OCI-LY7 (cell line): ENCODE results near the gene TRPC6. TPM values are rescaled to one million over a fixed set of nuclear protein-coding genes. Genes with fewer than 3 reads are reported as not detected.

Source experiments
- BruUV-seq: library from RNA; stranded (reverse); fragments of 400-500 nt; replicated peaks from 2 replicates; lab custom pipeline; 2021; lab: Mats Ljungman, UMichigan
- CTCF ChIA-PET: fragments of 300-600 bp; sonication (Branson Sonifier 250); formaldehyde crosslinking; loops from one replicate; lab custom pipeline; 2022; ENCODE audit warnings: antibody characterized with exemption; ENCODE audit not compliant: unreplicated experiment; lab: Charles Lee
- POLR2A ChIA-PET: fragments of 300-600 bp; sonication (Branson Sonifier 250); formaldehyde crosslinking; loops from one replicate; lab custom pipeline; 2022; ENCODE audit warnings: antibody characterized with exemption; lab: Charles Lee
- DNase-seq: peaks from one replicate; pipeline ENCODE4 v3.0.0-alpha.2; 2015; ENCODE audit warnings: low spot score
- H2AFZ ChIP-seq: fragments of 200-600 bp; sonication (generic), shearing (Covaris generic); 2 replicates; pipeline ENCODE4 v1.6.1; 2014; ENCODE audit warnings: mild to moderate bottlenecking, antibody characterized with exemption, low read length, moderate library complexity
- H3K27ac ChIP-seq: fragments of 200-600 bp; sonication (generic); 2 replicates; pipeline ENCODE4 v1.5.1; 2014; ENCODE audit warnings: mixed run types, low read depth, mild to moderate bottlenecking, moderate library complexity, low read length, inconsistent platforms; ENCODE audit not compliant: poor library complexity, severe bottlenecking
- H3K36me3 ChIP-seq: fragments of 200-600 bp; sonication (generic); 2 replicates; pipeline ENCODE4 v1.6.1; 2014; ENCODE audit warnings: mild to moderate bottlenecking, antibody characterized with exemption, low read length, moderate library complexity, mixed read lengths; ENCODE audit not compliant: insufficient read depth
- H3K4me1 ChIP-seq: fragments of 200-600 bp; sonication (generic); 2 replicates; pipeline ENCODE4 v1.5.1; 2014; ENCODE audit warnings: mild to moderate bottlenecking, low read length; ENCODE audit not compliant: insufficient read depth, poor library complexity, severe bottlenecking
- H3K4me2 ChIP-seq: fragments of 200-600 bp; sonication (generic); 2 replicates; pipeline ENCODE4 v1.6.1; 2014; ENCODE audit warnings: mild to moderate bottlenecking, low read length
- H3K4me3 ChIP-seq: fragments of 200-600 bp; sonication (generic); 2 replicates; pipeline ENCODE4 v1.5.1; 2014; ENCODE audit warnings: mild to moderate bottlenecking, low read depth, low read length; ENCODE audit not compliant: poor library complexity, severe bottlenecking
- H3K79me2 ChIP-seq: fragments of 200-600 bp; sonication (generic); 2 replicates; pipeline ENCODE4 v1.6.1; 2016; ENCODE audit warnings: low read depth, mild to moderate bottlenecking, low read length, moderate library complexity, mixed read lengths; ENCODE audit not compliant: insufficient read depth
- H3K9me2 ChIP-seq: fragments of 200-600 bp; sonication (generic); 2 replicates; pipeline ENCODE4 v1.6.1; 2016; ENCODE audit warnings: mild to moderate bottlenecking, low read length, mixed read lengths; ENCODE audit not compliant: insufficient read depth
- H3K9me3 ChIP-seq: fragments of 200-600 bp; sonication (generic); 2 replicates; pipeline ENCODE4 v1.6.1; 2014; ENCODE audit warnings: mild to moderate bottlenecking, mixed run types, low read length, mixed read lengths
- H4K20me1 ChIP-seq: fragments of 200-600 bp; sonication (generic); 2 replicates; pipeline ENCODE4 v1.6.1; 2014; ENCODE audit warnings: mild to moderate bottlenecking, antibody characterized with exemption, low read length, moderate library complexity, mixed read lengths; ENCODE audit not compliant: insufficient read depth
- EZH2phosphoT487 ChIP-seq: fragments of 200-600 bp; sonication (generic); IDR thresholded peaks from 2 replicates; pipeline ENCODE4 v1.6.1; 2018; ENCODE audit warnings: low read depth, borderline replicate concordance, mild to moderate bottlenecking, mixed run types, antibody characterized with exemption, low read length, moderate library complexity, mixed read lengths
- intact Hi-C: fragments of 100-400 bp; cut with micrococcal nuclease; formaldehyde crosslinking; loops from one replicate; pipeline ENCODE4 v1.10.0; 2022; ENCODE audit not compliant: unreplicated experiment
- total RNA-seq, 2 experiments: library from RNA; depleted of rRNA in 1 of 2; stranded (reverse); fragments of >200 nt in 1 of 2; shearing (Covaris generic) in 1 of 2; gene quantifications; 2 replicates each; pipeline ENCODE4 v1.2.3, GENCODE V29; 2014 to 2022
- TF ChIP-seq, protein P1 (sequence below): fragments of 200-600 bp; sonication (generic); conservative IDR thresholded peaks from 2 replicates; pipeline ENCODE4 v1.5.1; 2014; ENCODE audit warnings: mild to moderate bottlenecking, antibody characterized with exemption, low read length, moderate library complexity, mixed read lengths

The TRPC6 gene
- total RNA-seq, 2 experiments from 2014 or later: not detected

DNA sequence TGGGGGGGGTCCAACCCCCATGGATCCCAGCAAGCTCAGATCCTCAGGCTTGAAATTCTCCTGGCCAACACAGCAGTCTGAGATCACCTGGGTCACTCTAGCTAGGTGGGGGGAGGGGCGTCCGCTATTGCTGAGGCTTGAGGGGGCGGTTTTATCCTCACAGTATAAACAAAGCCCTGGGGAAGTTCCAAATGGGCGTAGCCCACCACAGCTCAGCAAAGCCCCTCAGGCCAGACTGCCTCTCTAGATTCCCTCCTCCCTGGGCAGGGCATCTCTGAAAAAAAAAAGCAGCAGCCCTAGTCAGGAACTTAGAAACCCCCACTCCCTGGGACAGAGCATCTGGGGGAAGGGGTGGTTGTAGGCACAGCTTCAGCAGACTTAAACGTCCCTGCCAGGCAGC lies 16.7 kb downstream of the TRPC6 start:
- H3K36me3 ChIP-seq: no peaks in the 10 kb centered on the region
- no TSS peak for BruUV-seq
- no peak overlapping the region for H3K27ac ChIP-seq
- POLR2A ChIA-PET: interaction anchor here (0.7 to 1.4 kb wide), 2 partner anchors 19 to 42 kb away, joined by 3 to 4 read pairs; no protein-coding TSS in a partner anchor
- CTCF ChIA-PET: no interaction called here
- intact Hi-C loops: no loop called here
- no peaks in the 10 kb centered on the region for H4K20me1 ChIP-seq
- no peak overlapping the region for H3K4me3 ChIP-seq
- no peak overlapping the region for H3K4me2 ChIP-seq
- H2AFZ ChIP-seq: no peak overlapping the region
- H3K9me3 ChIP-seq: no peaks in the 10 kb centered on the region
- no peaks in the 10 kb centered on the region for H3K79me2 ChIP-seq
- H3K4me1 ChIP-seq: peaks cover 2% of the 10 kb centered on the region
- DNase-seq: peak; percentile 20
- no peak for TF ChIP-seq EZH2phosphoT487
- TF ChIP-seq, protein P1, sequence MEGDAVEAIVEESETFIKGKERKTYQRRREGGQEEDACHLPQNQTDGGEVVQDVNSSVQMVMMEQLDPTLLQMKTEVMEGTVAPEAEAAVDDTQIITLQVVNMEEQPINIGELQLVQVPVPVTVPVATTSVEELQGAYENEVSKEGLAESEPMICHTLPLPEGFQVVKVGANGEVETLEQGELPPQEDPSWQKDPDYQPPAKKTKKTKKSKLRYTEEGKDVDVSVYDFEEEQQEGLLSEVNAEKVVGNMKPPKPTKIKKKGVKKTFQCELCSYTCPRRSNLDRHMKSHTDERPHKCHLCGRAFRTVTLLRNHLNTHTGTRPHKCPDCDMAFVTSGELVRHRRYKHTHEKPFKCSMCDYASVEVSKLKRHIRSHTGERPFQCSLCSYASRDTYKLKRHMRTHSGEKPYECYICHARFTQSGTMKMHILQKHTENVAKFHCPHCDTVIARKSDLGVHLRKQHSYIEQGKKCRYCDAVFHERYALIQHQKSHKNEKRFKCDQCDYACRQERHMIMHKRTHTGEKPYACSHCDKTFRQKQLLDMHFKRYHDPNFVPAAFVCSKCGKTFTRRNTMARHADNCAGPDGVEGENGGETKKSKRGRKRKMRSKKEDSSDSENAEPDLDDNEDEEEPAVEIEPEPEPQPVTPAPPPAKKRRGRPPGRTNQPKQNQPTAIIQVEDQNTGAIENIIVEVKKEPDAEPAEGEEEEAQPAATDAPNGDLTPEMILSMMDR: no peak
- H3K9me2 ChIP-seq: no peaks in the 10 kb centered on the region

DNA sequence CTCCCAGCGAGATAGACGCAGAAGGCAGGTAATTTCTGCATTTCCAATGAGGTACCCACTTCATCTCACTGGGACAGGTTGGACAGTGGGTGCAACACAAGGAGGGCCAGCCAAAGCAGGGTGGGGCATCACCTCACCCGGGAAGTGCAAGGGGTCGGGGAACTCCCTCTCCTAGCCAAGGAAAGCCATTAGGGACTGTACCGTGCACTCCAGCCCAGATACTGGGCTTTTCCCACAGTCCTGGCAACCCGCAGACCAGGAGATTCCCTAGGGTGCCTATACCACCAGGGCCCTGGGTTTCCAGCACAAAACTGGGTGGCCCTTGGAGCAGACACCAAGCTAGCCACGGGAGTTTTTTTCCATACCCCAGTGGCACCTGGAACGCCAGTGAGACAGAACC lies 17.2 kb downstream of the TRPC6 start:
- Histone ChIP-seq H3K9me3 (no peaks in the 10 kb centered on the region), H3K9me2 (no peaks in the 10 kb centered on the region), H3K4me1 (peaks cover 2% of the 10 kb centered on the region), H3K4me2 (no peak overlapping the region), H2AFZ (no peak overlapping the region), H4K20me1 (no peaks in the 10 kb centered on the region), H3K79me2 (no peaks in the 10 kb centered on the region), H3K4me3 (no peak overlapping the region), H3K27ac (no peak overlapping the region), H3K36me3 (no peaks in the 10 kb centered on the region)
- no peak for TF ChIP-seq EZH2phosphoT487
- TF ChIP-seq, protein P1: no peak
- BruUV-seq: no TSS peak
- ChIA-PET POLR2A (interaction anchor here (0.7 to 1.4 kb wide), 2 partner anchors 18 to 42 kb away, joined by 3 to 4 read pairs; no protein-coding TSS in a partner anchor), CTCF (no interaction called here)
- DNase-seq: no peak
- intact Hi-C loops: no loop called here

DNA sequence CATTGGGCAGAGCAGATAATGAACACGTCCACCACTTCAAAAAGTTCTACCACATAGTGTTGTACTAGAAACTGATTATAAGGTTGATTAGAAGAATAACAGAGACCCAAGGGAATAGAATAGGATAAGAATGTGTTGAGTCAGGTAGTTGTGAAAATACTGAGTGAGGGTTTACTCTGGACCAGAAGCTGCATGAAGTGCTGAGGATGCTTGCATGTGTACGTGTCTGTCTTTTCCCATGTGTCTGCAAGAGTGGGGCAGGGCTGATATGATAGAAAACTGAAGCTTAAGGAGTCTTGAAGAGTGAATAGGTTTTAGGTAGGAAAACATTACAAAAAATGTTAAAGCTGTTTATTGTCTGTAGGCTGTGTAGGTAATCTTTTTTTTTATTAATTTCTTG lies 20.6 kb downstream of the TRPC6 start:
- Histone ChIP-seq H3K9me2 (no peaks in the 10 kb centered on the region), H2AFZ (no peak overlapping the region), H3K9me3 (no peaks in the 10 kb centered on the region), H3K36me3 (no peaks in the 10 kb centered on the region), H3K4me1 (peaks cover 2% of the 10 kb centered on the region), H3K4me3 (no peak overlapping the region), H3K79me2 (no peaks in the 10 kb centered on the region), H3K27ac (no peak overlapping the region), H4K20me1 (no peaks in the 10 kb centered on the region), H3K4me2 (no peak overlapping the region)
- intact Hi-C loops: no loop called here
- no peak for TF ChIP-seq EZH2phosphoT487
- TF ChIP-seq, protein P1: no peak
- ChIA-PET POLR2A (interaction anchor here (2.1 kb wide), 1 partner anchor 10 kb away, joined by 12 read pairs; no protein-coding TSS in a partner anchor), CTCF (no interaction called here)
- BruUV-seq: no TSS peak
- no peak for DNase-seq
